ENCODE measurements around the gene USP9Y.

USP9Y gene

GRCh38 chrY:12733625-12734024 is 32.6 kb downstream of the USP9Y start:
- ChIA-PET CTCF (no interaction called here), POLR2A (no interaction called here)
- no peak for TF ChIP-seq CTCF (IDR thresholded peaks at IDR 0.05; ENCODE audit: control extremely low read depth, extremely low read depth, low read depth, missing control alignments)
- peak; percentile 6 for DNase-seq (ENCODE audit: extremely low spot score)

- DNase-seq (ENCODE audit: extremely low spot score) = no peak
- no peak for TF ChIP-seq CTCF (IDR thresholded peaks at IDR 0.05; ENCODE audit: control extremely low read depth, extremely low read depth, low read depth, missing control alignments)
- ChIA-PET POLR2A (no interaction called here), CTCF (no interaction called here)
Observed at GRCh38 chrY:12734051-12734450, 33.0 kb downstream of the USP9Y start.

GRCh38 chrY:12741414-12741813 is 40.4 kb downstream of the USP9Y start:
- DNase-seq (ENCODE audit: extremely low spot score) = no peak
- TF ChIP-seq CTCF (IDR thresholded peaks at IDR 0.05; ENCODE audit: control extremely low read depth, extremely low read depth, low read depth, missing control alignments) = no peak
- CTCF ChIA-PET = no interaction called here
- POLR2A ChIA-PET = no interaction called here

- DNase-seq (ENCODE audit: extremely low spot score) = no peak
- CTCF ChIA-PET = no interaction called here
- no peak for TF ChIP-seq CTCF (IDR thresholded peaks at IDR 0.05; ENCODE audit: control extremely low read depth, extremely low read depth, low read depth, missing control alignments)
- POLR2A ChIA-PET = no interaction called here
Observed at GRCh38 chrY:12742725-12743124, 41.7 kb downstream of the USP9Y start.

- ChIA-PET CTCF (interaction anchor here (1.0 kb wide), 1 partner anchor 15 kb away, joined by 4 read pairs; no protein-coding TSS in a partner anchor), POLR2A (no interaction called here)
- DNase-seq (ENCODE audit: extremely low spot score) = no peak
- no peak for TF ChIP-seq CTCF (IDR thresholded peaks at IDR 0.05; ENCODE audit: control extremely low read depth, extremely low read depth, low read depth, missing control alignments)
Observed at GRCh38 chrY:12744091-12744490, 43.1 kb downstream of the USP9Y start.

- CTCF ChIA-PET = no interaction called here
- no peak for DNase-seq (ENCODE audit: extremely low spot score)
- POLR2A ChIA-PET = interaction anchor here (0.6 kb wide), 1 partner anchor 10 kb away, joined by 4 read pairs; no protein-coding TSS in a partner anchor
- TF ChIP-seq CTCF (IDR thresholded peaks at IDR 0.05; ENCODE audit: control extremely low read depth, extremely low read depth, low read depth, missing control alignments) = no peak
Observed at GRCh38 chrY:12749293-12749692, 48.3 kb downstream of the USP9Y start.

GRCh38 chrY:12752856-12753255 is 51.8 kb downstream of the USP9Y start:
- CTCF ChIA-PET = no interaction called here
- POLR2A ChIA-PET = no interaction called here

More at GRCh38 chrY:12752856-12753255, 51.8 kb downstream of the USP9Y start:
- no peak for DNase-seq (ENCODE audit: extremely low spot score)
- no peak for TF ChIP-seq CTCF (IDR thresholded peaks at IDR 0.05; ENCODE audit: control extremely low read depth, extremely low read depth, low read depth, missing control alignments)
